NCI-H748 treated with DMSO at 0.1 percent for 48 hours (cell line): ENCODE measurements around the gene APH1B.

ENCODE experiments used
- DNase-seq: peaks from one replicate; lab custom pipeline; 2025; lab: John Stamatoyannopoulos, UW

Gene APH1B

DNA sequence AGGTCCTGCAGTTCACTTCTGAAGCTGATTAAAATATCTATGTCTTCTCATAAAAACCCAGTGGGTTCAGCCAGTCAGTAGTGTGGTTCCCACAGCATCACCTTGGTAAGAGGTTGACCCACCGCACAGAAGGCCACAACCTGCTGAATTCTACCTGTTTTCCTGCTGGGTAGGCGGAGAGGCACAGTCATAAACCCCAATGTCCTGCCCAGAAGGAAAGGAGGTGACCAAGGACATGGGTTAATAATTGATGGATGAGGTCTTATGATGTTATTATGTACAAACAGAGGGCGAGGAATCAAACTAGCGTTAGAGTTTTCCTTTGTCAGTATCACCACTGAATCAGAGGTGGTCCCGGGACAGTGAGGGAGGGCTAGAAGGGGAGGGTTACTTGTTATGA lies 76.5 kb downstream of the APH1B start:
- DNase-seq = no peak

DNA sequence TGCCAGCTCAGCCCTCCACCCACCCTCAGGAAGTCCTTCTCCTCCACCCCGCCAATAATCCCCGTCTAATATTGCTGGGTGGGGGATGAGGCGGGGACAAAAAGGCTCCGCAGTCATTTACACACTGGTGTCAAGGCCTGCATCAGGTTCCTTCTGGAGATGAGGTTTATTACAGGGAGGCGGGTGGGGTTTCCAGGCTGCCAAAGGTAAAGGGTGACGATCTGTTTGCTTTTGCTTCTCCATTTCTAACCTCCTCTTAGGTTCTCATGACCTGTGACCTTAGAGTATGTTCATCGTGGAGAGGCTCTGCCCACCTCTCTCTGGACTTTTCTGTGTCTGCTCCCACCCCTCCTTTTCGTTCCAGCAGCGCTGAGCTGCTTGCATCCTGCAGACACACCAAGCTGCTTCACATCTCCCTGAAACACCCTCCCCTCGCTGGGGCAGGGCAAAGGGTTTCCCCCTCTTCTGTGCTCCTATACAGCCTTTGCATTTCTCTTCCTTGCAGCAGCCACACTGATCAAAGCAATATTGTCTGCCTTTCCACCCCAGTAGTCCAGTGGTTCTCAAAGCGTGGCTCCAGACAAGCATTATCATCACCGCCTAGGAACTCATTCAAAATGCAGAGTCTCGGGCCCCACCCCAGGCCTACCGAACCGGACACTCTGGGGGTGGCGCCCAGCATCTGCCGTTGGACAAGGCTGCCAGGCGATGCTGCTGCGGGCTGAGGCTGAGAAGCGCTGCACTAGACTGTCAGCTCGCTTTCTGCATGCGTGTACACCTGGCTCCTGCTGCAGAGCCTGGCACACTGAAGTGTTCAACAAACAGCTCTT lies 77.6 kb downstream of the APH1B start:
- no peak for DNase-seq

- DNase-seq = no peak
Measured at GRCh38 chr15:63357061-63357460, 79.7 kb downstream of the APH1B start.

- no peak for DNase-seq
Measured at GRCh38 chr15:63357731-63358130, 80.3 kb downstream of the APH1B start.

GRCh38 chr15:63358241-63359029 lies 81.0 kb downstream of the APH1B start:
- DNase-seq = no peak
